ENCODE data around the gene ENTPD8. TPM values are rescaled to one million over a fixed set of nuclear protein-coding genes. Genes with fewer than 3 reads are reported as not detected.
"Not testable (repeated sequence)": the region's sequence is repeated elsewhere in the genome, so short reads cannot be mapped to it uniquely, and the experiment has no call there.

Gene ENTPD8
- total RNA-seq, 1 experiment from 2014 or later: not detected

- no peak for DNase-seq (ENCODE audit: low read depth)
These were observed 34.5 kb upstream of the ENTPD8 start for GRCh38 chr9:137475666-137476065.

GRCh38 chr9:137474271-137474670 lies 33.1 kb upstream of the ENTPD8 start:
- no peak for DNase-seq (ENCODE audit: low read depth)

DNA sequence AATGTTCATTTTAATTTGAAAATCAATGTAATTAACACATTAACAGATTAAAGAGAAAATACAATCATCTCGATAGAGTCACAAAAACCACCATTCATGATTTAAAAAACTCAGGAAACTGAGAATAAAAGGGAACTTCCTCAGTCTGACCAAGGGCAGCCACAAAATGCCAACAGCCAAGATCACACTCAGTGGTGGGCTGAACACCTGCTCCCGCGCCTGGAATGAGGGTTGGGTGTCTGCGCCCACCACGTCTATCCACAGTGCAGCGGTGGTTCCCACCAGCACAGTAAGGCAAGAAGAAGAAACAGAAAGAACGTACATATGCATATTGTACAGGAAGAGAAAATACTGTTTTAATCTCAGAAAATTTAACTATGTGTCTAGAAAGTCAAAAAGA lies 29.6 kb upstream of the ENTPD8 start:
- no peak for DNase-seq (ENCODE audit: low read depth)

- no peak for DNase-seq (ENCODE audit: low read depth)
These were observed 26.7 kb upstream of the ENTPD8 start for GRCh38 chr9:137467896-137468295.

DNA sequence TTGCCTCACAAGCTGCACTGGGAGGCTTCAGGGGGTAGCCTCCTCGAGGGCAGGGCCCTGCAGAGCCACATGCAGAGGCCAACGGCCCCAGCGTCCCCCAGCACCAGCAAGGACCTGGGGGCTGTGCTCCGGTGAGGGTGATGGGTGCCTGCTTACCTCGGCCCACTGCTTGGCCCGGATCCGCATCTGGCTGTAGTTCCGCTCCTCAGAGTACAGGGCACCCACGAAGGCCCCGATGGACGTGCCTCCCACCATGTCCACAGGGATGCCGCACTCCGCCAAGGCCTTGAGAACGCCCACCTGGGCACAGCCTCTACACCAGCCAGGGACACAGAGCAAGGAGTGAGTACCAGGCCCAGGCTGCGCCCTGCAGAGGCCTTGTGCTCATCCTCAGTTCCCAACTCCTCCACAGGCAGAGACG lies 26.0 kb upstream of the ENTPD8 start:
- DNase-seq (ENCODE audit: low read depth): no peak

DNA sequence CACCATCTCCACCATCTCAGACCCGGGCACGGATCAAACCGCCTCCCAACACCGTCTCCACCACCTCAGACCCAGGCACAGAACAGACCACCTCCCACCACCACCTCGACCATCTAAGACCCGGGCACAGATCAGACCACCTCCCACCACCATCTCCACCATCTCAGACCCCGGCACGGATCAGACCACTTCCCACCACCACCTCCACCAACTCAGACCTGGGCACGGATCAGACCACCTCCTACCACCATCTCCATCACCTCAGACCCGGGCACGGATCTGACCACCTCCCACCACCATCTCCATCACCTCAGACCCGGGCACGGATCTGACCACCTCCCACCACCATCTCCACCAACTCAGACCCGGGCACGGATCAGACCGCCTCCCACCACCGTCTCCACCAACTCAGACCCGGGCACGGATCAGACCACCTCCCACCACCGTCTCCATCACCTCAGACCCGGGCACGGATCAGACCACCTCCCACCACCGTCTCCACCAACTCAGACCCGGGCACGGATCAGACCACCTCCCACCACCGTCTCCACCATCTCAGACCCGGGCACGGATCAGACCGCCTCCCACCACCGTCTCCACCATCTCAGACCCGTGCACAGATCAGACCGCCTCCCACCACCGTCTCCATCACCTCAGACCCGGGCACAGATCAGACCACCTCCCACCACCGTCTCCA lies 25.4 kb upstream of the ENTPD8 start:
- DNase-seq (ENCODE audit: low read depth): not testable (repeated sequence)

DNA sequence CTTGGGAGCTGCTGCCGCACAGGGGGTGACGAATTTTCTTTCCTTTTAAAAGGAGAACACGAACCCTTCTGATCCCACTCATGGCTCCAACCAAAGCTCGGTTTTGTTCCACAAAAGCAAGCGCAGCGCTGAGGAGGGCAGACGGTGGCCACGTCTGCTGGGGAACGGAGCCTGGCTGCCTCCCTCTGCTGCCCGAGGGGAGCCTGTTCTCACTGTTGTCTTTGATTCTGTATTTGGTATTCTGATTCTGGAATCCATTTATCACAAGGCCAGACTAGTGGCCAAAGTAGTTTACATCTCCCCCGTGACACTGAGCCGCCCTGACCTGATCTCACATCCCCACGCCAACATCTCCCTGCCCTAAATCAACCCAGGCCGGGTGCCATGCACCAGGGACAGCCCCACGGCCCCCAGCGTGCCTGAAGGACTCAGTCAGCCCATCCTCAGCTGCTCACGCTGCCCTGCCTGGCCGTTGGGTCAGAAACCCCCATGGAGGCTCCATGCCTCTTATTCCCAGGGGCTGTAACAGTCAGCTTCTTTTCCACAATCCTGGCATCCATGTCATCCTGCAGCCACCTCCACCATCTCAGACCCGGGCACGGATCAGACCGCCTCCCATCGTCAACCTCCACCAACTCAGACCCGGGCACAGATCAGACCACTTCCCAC lies 24.7 kb upstream of the ENTPD8 start:
- DNase-seq (ENCODE audit: low read depth): no peak

DNA sequence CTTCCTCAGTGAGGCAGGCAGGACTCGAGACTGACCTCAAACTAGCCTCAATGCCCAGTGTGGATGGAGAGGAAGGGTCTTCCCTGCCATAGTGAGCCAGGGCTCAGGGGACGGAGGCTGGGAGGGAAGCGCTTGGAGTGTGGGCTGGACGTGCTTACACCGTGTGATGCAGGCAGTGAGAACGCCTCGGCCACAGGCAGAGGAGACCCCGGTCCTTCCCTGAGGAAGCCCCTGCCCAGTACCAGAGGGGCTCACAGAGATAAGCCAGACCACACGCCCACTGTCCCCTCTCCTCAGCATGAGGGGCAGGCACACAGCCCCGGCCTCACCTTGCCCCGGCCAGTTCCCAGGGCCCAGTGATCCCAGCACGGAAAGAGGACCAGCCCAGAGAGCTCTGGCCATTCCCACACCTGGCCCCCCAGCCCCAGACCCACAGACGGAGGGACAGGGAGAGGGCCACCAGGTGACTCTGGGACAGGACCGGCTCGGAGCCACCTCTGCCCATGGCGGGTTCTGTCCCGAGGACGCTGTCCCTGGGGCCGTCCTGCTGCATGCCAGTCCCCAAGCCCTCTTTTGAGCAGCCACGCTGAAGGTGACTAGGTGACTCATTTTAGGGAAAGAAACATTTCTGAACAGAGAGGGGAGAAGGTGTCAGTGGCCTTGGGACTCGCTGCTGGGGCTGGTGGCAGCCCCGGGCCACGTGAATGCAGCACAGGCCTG lies 24.0 kb upstream of the ENTPD8 start:
- no peak for DNase-seq (ENCODE audit: low read depth)

DNA sequence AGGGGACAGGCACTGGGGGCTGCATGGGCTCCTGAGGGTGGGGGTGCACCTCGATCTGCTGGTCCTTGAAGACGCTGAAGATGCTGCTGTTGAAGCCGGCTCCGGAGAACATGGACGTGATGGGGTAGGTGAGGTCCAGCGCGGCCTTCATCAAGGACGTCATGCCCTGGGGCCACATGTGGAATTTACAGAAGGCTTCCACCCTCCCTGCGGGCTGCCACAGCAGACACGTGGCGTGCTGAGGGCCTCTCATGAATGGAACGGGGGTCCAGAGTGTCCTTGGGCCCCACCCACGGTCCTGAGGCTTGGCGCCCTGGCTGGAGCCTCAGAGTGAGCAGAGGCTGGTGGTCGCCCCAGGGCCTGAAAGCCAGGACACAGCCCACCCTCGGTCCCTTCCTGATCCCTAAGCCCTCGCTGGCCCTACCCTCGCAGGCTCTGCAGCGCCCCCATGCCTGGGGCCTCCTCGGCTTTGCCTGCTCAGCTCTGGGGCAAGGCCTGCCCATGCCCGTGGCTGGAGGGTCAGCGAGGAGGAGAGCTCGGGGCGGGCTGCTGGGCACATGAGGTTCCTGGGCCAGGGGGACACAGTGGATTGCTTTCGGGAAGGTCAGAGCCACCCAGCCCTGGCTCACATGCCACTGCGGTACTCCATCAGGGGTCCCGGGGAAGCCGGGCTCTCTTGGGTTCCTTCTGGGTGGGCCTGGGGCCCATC lies 23.3 kb upstream of the ENTPD8 start:
- no peak for DNase-seq (ENCODE audit: low read depth)

GRCh38 chr9:137463931-137464290 lies 22.8 kb upstream of the ENTPD8 start:
- no peak for DNase-seq (ENCODE audit: low read depth)

DNA sequence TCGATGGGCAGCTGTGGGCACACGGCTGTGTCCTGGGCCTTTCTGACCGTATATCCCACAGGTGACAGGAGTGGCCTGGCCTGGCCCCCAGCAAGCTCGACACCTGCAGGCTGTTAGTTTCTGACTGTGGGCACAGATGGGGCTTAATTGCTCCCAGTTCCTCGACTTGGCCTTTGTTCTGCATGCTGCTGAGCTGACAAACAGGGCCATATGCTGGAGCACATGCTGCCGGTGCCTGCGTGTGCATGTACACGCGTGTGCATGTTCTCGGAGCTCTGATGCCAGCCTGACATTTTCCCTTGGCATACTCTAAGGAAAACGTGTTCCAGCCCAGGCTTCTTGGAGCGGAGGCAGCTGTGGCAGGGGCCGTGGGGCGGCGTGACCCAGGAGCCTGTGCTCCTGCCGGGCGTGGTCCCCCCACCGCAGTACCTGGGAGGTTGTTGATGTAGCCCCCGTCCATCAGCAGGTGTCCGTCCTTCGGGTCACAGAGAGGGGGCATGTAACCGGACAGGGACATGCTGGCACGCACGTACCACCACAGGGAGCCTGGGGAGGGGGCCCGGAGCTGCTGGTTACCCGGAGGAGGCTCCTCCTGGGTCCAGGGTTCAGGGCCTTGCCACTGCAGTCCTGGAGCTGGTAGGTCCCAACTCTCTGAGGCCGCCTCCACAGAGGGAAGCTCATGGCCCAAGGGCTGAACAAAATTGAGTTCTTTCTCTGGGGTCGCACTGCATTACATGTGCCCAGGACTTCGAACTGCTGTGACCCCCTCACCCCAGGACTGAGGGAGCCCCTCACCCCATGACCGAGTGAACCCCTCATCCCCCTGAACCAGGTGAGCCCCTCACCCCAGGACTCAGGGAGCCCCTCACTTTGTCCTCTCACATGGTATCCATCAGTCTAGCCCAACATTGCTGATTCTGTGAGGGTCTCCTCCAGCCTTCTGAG lies 22.1 kb upstream of the ENTPD8 start:
- DNase-seq (ENCODE audit: low read depth): no peak

DNA sequence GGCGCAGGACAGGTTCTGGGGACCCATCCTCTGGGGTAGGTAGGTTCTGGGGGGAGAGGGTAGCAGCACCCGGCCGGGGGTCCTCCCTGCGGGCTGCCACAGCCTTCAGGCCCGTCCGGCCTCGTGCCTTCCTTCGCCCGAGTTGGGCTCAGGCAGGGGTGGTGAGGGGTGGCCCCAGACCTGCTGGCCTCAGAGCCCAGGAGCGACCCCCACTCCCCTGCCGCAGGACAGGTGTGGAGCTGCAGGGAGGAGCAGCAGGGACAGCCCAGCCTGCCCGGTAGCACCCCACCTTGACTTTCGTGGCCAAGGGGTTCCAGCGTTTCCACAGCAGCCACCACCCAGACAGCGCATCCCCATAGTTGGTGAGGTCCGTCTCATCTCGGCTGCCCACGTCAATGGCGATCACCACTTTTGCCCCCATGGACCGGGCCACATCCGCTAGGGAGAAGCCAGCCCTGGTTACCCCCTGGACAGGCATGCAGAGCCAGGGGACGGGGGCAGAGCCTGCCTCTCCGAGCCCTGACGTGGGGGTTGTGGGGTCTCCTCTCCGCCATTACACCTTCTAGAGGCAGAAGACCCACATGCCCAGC lies 21.3 kb upstream of the ENTPD8 start:
- no peak for DNase-seq (ENCODE audit: low read depth)

GRCh38 chr9:137461663-137462395 lies 20.7 kb upstream of the ENTPD8 start:
- DNase-seq (ENCODE audit: low read depth): no peak

- DNase-seq (ENCODE audit: low read depth): no peak
These were observed 20.1 kb upstream of the ENTPD8 start for GRCh38 chr9:137461316-137461662.

DNA sequence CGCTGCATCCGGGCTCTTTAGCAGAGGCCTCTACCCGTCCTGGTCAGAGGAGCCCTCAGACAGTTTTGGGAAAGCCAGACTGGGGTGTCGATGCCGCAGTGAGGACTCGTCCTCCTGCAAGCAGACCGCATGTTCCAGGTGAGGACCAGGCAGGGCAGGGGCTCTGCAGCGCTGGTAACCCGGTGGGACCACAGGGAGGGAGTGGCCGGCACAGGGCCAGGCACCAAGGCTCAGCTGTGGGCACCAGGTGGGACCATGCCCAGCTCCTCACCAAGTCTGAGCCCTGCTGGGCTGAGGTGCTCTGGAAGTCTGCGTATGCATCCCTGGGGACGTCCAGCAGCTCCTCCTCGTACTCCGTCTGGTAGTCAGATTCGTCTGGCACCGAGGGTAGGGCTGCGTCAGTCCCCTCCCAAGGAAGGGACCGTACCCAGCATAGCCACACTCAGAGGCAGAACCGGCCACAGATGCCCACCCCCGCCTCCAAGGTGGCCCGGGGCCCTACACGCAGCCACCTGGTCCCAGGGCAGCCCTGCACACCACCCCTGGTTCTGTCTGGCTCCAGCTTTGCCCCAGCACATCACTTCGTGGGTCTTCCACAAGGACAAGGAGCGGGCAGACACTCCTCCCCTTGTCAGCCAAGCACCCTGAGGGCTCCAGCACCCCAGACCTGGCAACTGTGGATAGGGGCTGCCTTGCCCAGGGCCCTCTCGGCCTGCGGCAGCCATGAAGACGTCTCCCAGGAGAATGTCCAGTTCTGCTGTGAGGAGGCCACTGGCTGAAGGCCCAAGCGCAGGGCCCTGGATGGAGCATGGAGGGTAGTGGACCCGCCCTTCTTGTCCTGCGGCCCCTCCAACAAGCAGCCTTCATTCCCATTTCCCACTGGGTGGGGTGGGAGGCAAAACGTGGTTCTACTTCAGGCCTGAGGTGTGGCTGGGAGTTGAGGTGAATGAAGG lies 19.5 kb upstream of the ENTPD8 start:
- DNase-seq (ENCODE audit: low read depth): no peak

DNA sequence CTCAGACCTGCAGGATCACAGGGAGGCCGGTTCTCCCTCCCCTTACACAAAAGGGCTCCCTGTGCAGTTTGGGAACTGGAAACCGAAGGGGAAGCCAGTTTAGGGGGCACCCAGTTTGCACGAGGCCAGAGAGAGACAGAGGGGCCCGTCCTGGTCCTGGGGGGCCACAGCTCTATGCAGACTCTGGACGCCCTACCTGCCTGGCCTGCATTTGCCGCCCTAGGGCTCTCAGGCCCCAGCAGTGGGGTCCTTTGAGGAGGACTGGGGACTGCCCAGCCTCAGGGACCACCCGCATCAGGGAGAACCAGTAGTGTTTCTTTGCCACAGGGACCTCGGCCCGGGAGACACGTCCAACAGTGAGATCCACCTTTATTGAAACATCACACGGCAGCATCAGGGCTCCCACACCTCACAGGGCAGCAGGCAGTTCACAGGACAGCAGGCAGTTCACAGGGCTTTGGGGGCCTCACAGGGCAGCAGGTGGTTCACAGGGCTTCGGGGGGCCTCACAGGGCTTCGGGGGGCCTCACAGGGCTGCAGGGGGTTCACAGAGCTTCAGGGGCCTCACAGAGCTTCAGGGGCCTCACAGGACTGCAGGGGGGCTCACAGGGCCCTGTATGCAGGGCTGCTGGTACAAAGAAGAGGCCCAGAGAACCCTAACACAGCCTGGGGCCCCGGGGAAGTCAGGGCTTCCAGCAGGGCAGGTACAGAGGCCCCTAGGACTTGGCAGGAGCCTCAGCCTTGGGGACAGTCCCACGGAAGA lies 18.6 kb upstream of the ENTPD8 start:
- DNase-seq (ENCODE audit: low read depth): no peak

- peak; percentile 83 for DNase-seq (ENCODE audit: low read depth)
These were observed 18.0 kb upstream of the ENTPD8 start, which contains the start of gene NSMF for GRCh38 chr9:137459152-137459600. NSMF (minus strand) TSS chr9:137459334; CDS start chr9:137459102, 232 bp downstream.

Data from RPMI7951 (cell line).